Colon (tissue), 2 donors: ENCODE measurements around the gene CALM1.
"Not testable (repeated sequence)": the region's sequence is repeated elsewhere in the genome, so short reads cannot be mapped to it uniquely, and the experiment has no call there.

ENCODE experiments used
- FAIRE-seq: peaks from 2 replicates; lab custom pipeline; 2012; peaks lifted over from hg19 to GRCh38; lab: Jason Lieb, UNC
- donor health status: control.
- donor health status: control.

The CALM1 gene

GRCh38 chr14:90383731-90384542 lies 12.9 kb upstream of the CALM1 start:
- FAIRE-seq: no peak

DNA sequence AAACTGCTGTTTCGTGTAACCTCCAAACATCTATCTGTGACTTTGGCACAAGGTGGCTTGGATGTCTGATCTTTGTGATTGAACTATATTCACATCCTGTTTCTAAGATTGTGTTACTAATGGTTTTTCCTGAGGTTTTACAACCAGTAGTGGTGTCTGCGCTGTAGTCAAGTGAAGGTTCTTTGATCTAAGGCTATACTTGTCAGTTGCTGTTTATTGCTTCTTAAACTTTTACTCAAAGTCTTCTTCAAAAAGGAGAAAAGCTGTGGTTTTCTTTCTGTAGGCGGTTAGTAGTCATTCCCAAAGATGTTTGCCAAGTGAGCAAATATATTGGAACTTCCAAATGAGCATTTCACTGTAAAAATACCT lies 12.3 kb upstream of the CALM1 start:
- no peak for FAIRE-seq

- no peak for FAIRE-seq
Observed at GRCh38 chr14:90386321-90386720, 10.5 kb upstream of the CALM1 start.

GRCh38 chr14:90387206-90387760 lies 9.5 kb upstream of the CALM1 start:
- FAIRE-seq: no peak

GRCh38 chr14:90388437-90388836 lies 8.4 kb upstream of the CALM1 start:
- no peak for FAIRE-seq

DNA sequence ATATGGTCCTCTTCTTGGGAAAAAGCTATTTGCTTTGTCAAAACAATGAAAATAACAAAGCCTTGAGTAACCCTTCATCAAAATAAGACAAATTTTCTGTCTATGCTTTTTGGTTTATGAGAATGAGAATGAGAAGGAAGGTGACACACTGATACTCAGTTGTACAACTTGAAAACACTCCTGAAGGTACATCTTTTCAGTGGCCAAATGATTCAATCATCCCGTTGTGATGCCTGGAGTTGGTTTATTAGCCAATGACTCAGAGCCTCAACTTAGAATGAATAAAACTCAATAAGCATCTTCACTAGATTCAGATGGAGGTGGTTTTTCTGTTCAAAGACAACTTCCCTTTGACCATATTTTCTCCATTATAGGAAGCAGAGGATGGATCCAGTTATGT lies 7.8 kb upstream of the CALM1 start:
- FAIRE-seq: no peak

DNA sequence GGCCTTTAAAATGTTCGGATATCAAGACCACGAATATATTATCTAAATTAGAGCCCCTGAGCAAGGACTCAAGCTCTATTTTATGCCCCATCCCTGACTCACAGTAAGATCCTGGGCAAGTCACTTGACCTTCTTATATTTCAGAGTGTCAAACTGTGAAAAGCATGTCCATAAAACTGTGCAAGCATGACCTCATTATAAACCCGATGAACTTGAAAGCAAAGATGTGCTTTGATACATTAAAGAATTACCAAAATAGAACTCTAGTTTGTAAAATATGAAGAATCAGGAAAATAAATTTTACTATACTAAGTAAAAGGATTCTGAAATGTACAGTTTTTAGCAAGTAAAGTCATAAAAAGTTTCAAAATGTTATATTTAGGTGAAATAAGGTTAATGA lies 2.9 kb upstream of the CALM1 start:
- FAIRE-seq: no peak

GRCh38 chr14:90394782-90395181 lies 2.0 kb upstream of the CALM1 start:
- FAIRE-seq: not testable (repeated sequence)

DNA sequence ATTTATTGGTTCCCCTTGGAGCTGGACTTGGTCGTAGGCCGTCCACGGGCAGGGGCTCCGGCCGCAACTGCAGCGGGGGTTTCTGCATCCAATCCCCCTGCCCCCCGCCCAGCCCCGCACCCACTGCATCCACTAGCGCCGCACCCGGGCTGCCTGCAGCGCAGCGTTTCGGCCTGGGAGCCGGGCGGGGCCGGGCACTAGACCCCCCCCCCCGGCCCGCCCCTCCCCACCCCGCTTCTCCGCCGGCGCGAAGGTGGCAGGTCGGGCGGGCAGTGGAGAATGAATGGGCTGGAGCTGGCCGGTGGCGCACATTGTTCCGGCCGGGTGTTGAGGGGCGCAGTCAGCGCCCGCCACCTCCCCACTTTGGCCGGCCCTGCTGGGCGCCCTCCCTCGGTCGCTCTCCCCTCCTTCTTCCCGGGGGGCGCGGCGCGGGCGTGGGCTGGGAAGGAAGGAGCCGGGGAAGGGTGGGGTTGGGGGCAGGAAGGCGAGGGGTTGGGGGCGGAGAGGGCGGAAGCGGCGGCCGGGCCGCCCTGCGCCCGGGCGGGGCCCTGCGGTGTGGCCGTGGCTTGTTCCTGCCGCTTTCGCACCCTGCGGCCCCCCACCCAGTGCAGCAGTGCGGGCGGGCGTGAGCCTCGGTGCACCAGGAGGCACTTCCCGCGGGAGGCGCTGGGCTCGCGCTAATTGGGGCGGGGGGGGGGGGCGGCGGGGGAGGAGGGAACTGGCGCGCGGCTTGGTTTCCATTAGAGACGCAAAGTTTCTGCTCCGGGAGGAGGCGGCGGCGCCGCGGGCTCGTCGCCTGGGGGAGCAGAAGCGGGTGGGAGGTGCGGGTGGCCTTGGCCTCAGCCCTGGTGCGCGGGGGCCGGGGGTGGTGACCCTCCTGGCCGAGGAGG lies 841 bp downstream of the CALM1 start:
- FAIRE-seq: no peak

- no peak for FAIRE-seq
Observed at GRCh38 chr14:90398315-90398839, 1.5 kb downstream of the CALM1 start.

DNA sequence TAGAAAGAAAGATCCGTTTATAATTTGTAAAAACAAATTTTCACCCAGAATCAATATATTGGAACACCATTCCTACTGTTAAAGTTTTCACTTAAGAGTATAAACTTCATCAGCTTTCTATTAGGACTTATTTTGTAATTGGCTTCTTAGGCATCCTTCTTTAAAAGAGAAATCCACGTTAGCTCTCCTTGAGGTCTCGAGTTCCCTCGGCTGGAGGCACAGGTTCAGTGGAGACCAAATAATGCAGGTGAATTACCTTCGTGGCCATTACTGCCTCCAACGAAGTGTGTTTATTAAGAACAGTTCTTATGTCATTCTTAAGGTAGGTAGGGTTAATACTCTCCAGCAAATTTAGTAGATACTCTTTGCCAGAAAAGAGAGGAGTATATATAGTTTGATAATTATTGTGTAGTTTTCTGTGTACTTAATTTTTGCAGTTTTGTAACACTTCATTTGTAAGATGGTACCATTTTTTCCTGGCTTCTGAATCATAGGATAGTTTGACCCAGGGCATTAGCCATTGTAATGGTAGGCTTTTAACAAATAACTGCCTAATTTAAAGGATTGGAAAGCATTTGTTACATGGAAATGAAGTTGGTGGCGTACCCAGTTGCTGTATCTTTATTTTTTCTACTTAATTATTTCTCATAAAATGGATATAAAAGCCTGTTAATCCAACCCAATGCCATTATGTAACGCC lies 2.2 kb downstream of the CALM1 start:
- FAIRE-seq: no peak

- FAIRE-seq: no peak
Observed at GRCh38 chr14:90399541-90400444, 3.0 kb downstream of the CALM1 start.

DNA sequence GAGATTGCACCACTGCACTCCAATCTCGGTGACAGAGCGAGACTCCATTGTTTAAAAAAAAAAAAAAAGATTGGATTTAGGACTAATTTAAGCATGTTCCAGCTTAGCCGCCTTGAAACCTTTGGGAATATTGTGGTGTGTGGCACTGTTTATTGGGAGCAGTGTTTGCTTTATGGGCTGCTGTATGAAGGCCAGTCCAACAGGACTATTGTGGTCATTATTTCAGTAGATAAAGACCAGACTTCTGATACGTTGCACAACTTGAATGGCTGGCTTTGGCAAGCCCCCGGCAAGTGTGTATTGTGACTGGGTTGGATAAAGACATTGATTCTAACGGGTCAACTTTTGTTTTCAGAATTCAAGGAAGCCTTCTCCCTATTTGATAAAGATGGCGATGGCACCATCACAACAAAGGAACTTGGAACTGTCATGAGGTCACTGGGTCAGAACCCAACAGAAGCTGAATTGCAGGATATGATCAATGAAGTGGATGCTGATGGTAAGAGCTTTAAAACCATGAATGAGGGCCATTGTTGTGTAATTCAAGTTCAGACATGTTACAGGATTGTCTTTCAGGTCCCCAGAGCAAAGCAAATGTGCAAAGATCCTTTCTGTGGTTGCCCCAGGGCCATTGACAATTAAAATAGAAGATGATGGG lies 4.2 kb downstream of the CALM1 start:
- no peak for FAIRE-seq

DNA sequence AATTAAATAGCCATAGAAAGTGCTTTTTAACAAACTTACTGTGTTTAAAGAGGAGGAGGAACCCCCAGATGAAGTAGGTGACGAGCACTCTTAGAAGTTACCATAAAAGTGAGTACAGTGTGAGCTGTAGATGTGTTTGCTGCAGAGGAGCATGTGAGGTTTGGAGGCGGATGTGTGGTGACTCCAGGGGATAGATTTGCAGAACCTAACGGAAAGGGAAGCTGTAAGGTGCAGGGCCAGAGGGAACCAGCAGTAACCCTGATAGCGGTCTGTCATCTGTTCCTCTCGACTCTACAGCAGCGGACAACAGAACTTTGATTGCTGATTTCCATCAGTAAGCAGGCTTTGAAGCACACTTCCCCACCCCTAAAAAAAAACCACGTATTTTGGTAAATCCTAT lies 5.2 kb downstream of the CALM1 start:
- FAIRE-seq: no peak

- no peak for FAIRE-seq
Observed at GRCh38 chr14:90403065-90403464, 6.2 kb downstream of the CALM1 start.

DNA sequence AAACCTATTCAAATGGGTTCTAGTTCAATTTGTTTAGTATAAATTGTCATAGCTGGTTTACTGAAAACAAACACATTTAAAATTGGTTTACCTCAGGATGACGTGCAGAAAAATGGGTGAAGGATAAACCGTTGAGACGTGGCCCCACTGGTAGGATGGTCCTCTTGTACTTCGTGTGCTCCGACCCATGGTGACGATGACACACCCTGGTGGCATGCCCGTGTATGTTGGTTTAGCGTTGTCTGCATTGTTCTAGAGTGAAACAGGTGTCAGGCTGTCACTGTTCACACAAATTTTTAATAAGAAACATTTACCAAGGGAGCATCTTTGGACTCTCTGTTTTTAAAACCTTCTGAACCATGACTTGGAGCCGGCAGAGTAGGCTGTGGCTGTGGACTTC lies 8.3 kb downstream of the CALM1 start:
- FAIRE-seq: no peak

GRCh38 chr14:90405755-90406154 lies 8.9 kb downstream of the CALM1 start:
- FAIRE-seq: no peak

DNA sequence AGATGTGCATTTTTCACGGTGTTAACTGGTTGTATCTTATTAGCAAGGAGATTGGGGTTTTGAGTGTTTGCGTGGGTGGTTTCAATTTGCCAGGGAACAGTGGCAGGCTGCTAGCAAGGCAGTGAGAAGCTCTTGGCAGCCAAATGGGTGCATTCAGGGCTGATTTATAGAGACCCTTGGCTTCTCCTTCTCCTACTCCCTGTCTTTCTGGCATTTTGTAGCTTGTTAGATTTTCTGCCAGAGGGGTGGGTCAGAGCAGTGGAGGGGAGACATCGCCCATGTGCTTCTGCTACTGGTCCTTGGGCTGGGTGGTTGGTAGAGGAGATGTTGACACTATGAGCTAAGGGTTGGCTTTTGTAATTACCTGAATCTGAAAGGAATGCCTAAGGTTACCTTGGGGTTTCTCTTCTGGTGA lies 9.6 kb downstream of the CALM1 start:
- no peak for FAIRE-seq

GRCh38 chr14:90407230-90407629 lies 10.4 kb downstream of the CALM1 start:
- no peak for FAIRE-seq

GRCh38 chr14:90408713-90409112 lies 11.9 kb downstream of the CALM1 start:
- no peak for FAIRE-seq
